Thyroid gland (tissue), 4 donors: ENCODE results near the gene PPP4R1. TPM values are rescaled to one million over a fixed set of nuclear protein-coding genes. Genes with fewer than 3 reads are reported as not detected.
"Not testable (repeated sequence)": the region's sequence is repeated elsewhere in the genome, so short reads cannot be mapped to it uniquely, and the experiment has no call there.

Experiments used
- DNase-seq, 2 donors: peaks; one replicate each; pipeline ENCODE4 v3.0.0-alpha.2; 2019
- H3K27ac ChIP-seq, 3 donors: fragments of 200-600 bp; sonication (generic); 1 replicate in 2 of 3; 2 replicates in 1 of 3; pipeline ENCODE4 v1.5.1; 2016 to 2019; ENCODE audit warnings: mild to moderate bottlenecking in 1 of 3, moderate library complexity in 1 of 3
- H3K27me3 ChIP-seq: fragments of 200-600 bp; sonication (generic); one replicate; pipeline ENCODE4 v1.5.1; 2019
- H3K36me3 ChIP-seq, 2 donors: fragments of 200-600 bp; sonication (generic); one replicate each; pipeline ENCODE4 v1.5.1; 2016 to 2019
- H3K4me1 ChIP-seq, 2 donors: fragments of 200-600 bp; sonication (generic); one replicate each; pipeline ENCODE4 v1.5.1; 2017 to 2019
- H3K4me3 ChIP-seq, 3 donors: fragments of 200-600 bp; sonication (generic); replicated peaks in 1 of 3; 1 replicate in 2 of 3; 2 replicates in 1 of 3; pipeline ENCODE4 v1.5.1; 2016; ENCODE audit warnings: mild to moderate bottlenecking in 1 of 3
- H3K9me3 ChIP-seq: fragments of 200-600 bp; sonication (generic); one replicate; pipeline ENCODE4 v1.5.1; 2017
- POLR2A ChIP-seq, 2 donors: fragments of 450-650 bp; IDR thresholded peaks; one replicate each; pipeline ENCODE4 v1.6.1; 2017; ENCODE audit warnings: antibody characterized with exemption in 2 of 2, mild to moderate bottlenecking in 2 of 2, moderate library complexity in 1 of 2
- WGBS, 2 donors: methylation state at CpG; one replicate each; pipeline ENCODE4 v1.1.5; 2017; 5-methylcytosine and 5-hydroxymethylcytosine counted together
- intact Hi-C: fragments of 100-400 bp; cut with DNase I; formaldehyde crosslinking; loops from one replicate; pipeline ENCODE4 v1.15.1; 2023
- total RNA-seq, 4 donors: library from RNA; depleted of rRNA; stranded (reverse); fragments of >200 nt; gene quantifications; one replicate each; pipeline ENCODE4 v1.2.3, GENCODE V29; 2016
- TF ChIP-seq, protein P1 (sequence below), 6 experiments: fragments of 200-600 bp in 3 of 6; fragments of 450-650 bp in 3 of 6; sonication (generic) in 3 of 6; IDR thresholded peaks; one replicate each; pipeline ENCODE4 v1.5.1; 2016 to 2019; ENCODE audit warnings: antibody characterized with exemption in 6 of 6, mild to moderate bottlenecking in 2 of 6, inconsistent platforms in 1 of 6, moderate library complexity in 1 of 6

Gene PPP4R1
- total RNA-seq, 4 donors from 2014 or later, result 95.5 to 170 (median 110) TPM

- no peak for DNase-seq
- no peak for TF ChIP-seq POLR2A (IDR thresholded peaks at IDR 0.05)
- TF ChIP-seq, protein P1, sequence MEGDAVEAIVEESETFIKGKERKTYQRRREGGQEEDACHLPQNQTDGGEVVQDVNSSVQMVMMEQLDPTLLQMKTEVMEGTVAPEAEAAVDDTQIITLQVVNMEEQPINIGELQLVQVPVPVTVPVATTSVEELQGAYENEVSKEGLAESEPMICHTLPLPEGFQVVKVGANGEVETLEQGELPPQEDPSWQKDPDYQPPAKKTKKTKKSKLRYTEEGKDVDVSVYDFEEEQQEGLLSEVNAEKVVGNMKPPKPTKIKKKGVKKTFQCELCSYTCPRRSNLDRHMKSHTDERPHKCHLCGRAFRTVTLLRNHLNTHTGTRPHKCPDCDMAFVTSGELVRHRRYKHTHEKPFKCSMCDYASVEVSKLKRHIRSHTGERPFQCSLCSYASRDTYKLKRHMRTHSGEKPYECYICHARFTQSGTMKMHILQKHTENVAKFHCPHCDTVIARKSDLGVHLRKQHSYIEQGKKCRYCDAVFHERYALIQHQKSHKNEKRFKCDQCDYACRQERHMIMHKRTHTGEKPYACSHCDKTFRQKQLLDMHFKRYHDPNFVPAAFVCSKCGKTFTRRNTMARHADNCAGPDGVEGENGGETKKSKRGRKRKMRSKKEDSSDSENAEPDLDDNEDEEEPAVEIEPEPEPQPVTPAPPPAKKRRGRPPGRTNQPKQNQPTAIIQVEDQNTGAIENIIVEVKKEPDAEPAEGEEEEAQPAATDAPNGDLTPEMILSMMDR (IDR thresholded peaks at IDR 0.05), result no peak
- H3K4me3 ChIP-seq, result peak overlapping the region in 2 of 3 donors; percentile 60 to 93
- H3K27me3 ChIP-seq, result no peaks in the 10 kb centered on the region
- H3K9me3 ChIP-seq, result no peaks in the 10 kb centered on the region
- 46 to 48% methylated on average over 3 of the region's 3 CpGs for WGBS, 2 donors
- peaks cover 0 to 9% of the 10 kb centered on the region in 2 donors for H3K36me3 ChIP-seq
- intact Hi-C loops, result loop anchor here (10.0 kb wide), 1 partner anchor 122 kb away; no protein-coding TSS in a partner anchor
- peak overlapping the region; percentile 85 to 97 (median 93) for H3K27ac ChIP-seq
- peaks cover 22 to 24% of the 10 kb centered on the region in 2 donors for H3K4me1 ChIP-seq
These were observed 1.4 kb downstream of the PPP4R1 start for GRCh38 chr18:9612977-9613376.

- Histone ChIP-seq H3K4me3 (no peak overlapping the region), H3K36me3 (peaks cover 0 to 9% of the 10 kb centered on the region in 2 donors), H3K27ac (no peak overlapping the region), H3K4me1 (peaks cover 22 to 24% of the 10 kb centered on the region in 2 donors), H3K27me3 (no peaks in the 10 kb centered on the region), H3K9me3 (no peaks in the 10 kb centered on the region)
- TF ChIP-seq, protein P1 (IDR thresholded peaks at IDR 0.05), result peak in 4 of 6 experiments; percentile 52 to 69 (median 59)
- no peak for TF ChIP-seq POLR2A (IDR thresholded peaks at IDR 0.05)
- WGBS, 2 donors, result 66 to 78% methylated on average over 3 of the region's 3 CpGs
- intact Hi-C loops, result loop anchor here (10.0 kb wide), 1 partner anchor 122 kb away; no protein-coding TSS in a partner anchor
- DNase-seq, result peak; percentile 32 to 40
These were observed 2.0 kb downstream of the PPP4R1 start for GRCh38 chr18:9612215-9612830.

- Histone ChIP-seq H3K36me3 (peaks cover 0 to 9% of the 10 kb centered on the region in 2 donors), H3K4me3 (no peak overlapping the region), H3K27me3 (no peaks in the 10 kb centered on the region), H3K27ac (no peak overlapping the region), H3K9me3 (no peaks in the 10 kb centered on the region), H3K4me1 (peaks cover 18% of the 10 kb centered on the region in 2 donors)
- WGBS, 2 donors, result 83 to 90% methylated on average over 7 of the region's 7 CpGs
- no peak for DNase-seq
- TF ChIP-seq, protein P1 (IDR thresholded peaks at IDR 0.05), result no peak
- no peak for TF ChIP-seq POLR2A (IDR thresholded peaks at IDR 0.05)
- intact Hi-C loops, result no loop called here
These were observed 5.2 kb downstream of the PPP4R1 start for GRCh38 chr18:9609190-9609589.

- H3K36me3 ChIP-seq, result peaks cover 0 to 9% of the 10 kb centered on the region in 2 donors
- no peaks in the 10 kb centered on the region for H3K27me3 ChIP-seq
- TF ChIP-seq POLR2A (IDR thresholded peaks at IDR 0.05), result no peak
- intact Hi-C loops, result no loop called here
- no peak overlapping the region for H3K4me3 ChIP-seq
- H3K9me3 ChIP-seq, result no peaks in the 10 kb centered on the region
- DNase-seq, result no peak
- WGBS, 2 donors, result 27 to 37% methylated on average over 1 of the region's 1 CpG
- H3K27ac ChIP-seq, result no peak overlapping the region
- H3K4me1 ChIP-seq, result peaks cover 18% of the 10 kb centered on the region in 2 donors
These were observed 5.6 kb downstream of the PPP4R1 start for GRCh38 chr18:9608728-9609127.

DNA sequence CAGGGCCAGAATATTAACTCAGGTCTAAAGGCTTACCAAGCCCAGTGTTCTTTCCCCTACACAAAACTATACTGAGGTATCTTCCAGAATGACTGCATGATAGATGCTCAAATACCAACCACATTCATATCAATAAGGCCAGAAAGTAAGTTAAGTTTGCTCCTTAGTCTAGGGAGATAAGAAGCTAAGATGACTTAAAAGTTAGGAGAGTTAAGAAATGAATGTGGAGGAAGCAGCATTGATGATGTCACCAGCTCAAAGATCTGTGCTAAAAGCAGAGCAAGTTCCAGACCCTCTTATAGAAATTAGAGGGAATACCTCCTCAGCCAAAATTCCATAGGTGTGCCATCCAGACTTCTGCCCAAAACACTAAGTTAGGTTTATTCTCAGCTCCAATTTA lies 6.1 kb downstream of the PPP4R1 start:
- Histone ChIP-seq H3K27ac (no peak overlapping the region), H3K4me3 (no peak overlapping the region), H3K9me3 (no peaks in the 10 kb centered on the region), H3K36me3 (peaks cover 0 to 9% of the 10 kb centered on the region in 2 donors), H3K27me3 (no peaks in the 10 kb centered on the region), H3K4me1 (peaks cover 18% of the 10 kb centered on the region in 2 donors)
- TF ChIP-seq, protein P1 (IDR thresholded peaks at IDR 0.05), result no peak
- no peak for TF ChIP-seq POLR2A (IDR thresholded peaks at IDR 0.05)
- intact Hi-C loops, result no loop called here
- no peak for DNase-seq

DNA sequence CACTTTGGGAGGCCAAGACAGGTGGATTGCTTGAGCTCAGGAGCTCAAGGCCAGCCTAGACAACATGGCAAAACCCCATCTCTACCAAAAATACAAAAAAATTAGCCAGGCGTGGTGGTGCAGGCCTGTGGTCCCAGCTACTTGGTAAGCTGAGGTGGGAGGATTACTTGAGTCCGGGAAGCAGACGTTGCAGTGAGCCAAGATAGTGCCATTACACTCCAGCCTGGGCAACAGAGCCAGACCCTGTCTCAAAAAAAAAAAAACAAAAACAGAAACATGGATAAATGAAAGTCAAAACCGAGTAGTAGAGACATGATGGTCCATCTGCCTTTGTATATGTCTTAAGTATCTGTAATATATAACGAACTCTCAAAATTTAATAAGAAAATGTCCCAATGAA lies 7.2 kb downstream of the PPP4R1 start:
- DNase-seq, H3K27me3 ChIP-seq, H3K4me3 ChIP-seq, H3K9me3 ChIP-seq, H3K4me1 ChIP-seq, H3K27ac ChIP-seq, intact Hi-C loops, H3K36me3 ChIP-seq: not testable (repeated sequence)
- 91 to 92% methylated on average over 5 of the region's 5 CpGs for WGBS, 2 donors
